Common myeloid progenitor, CD34-positive (primary cell): ENCODE results near the gene PTPRG.
"Not testable (repeated sequence)": the region's sequence is repeated elsewhere in the genome, so short reads cannot be mapped to it uniquely, and the experiment has no call there.

Experiments used
- CTCF ChIA-PET: fragments of 350-600 bp; sonication (Branson Sonifier 250); formaldehyde crosslinking; loops from one replicate; lab custom pipeline; 2021; ENCODE audit warnings: antibody characterized with exemption; lab: Charles Lee
- POLR2A ChIA-PET: fragments of 350-600 bp; sonication (Branson Sonifier 250); formaldehyde crosslinking; loops from one replicate; lab custom pipeline; 2021; ENCODE audit warnings: antibody characterized with exemption; lab: Charles Lee
- DNase-seq, 3 donors: peaks; one replicate each; pipeline versions ENCODE4 v3.0.0 to v3.0.0-alpha.2; 2013
- H3K27ac ChIP-seq, 2 experiments: 1 replicate in 1 of 2; 2 replicates in 1 of 2; pipeline ENCODE4 v1.7.0; 2013; ENCODE audit warnings: inconsistent platforms in 2 of 2, low read length in 2 of 2, mild to moderate bottlenecking in 2 of 2, low read depth in 1 of 2, moderate library complexity in 1 of 2; ENCODE audit not compliant: severe bottlenecking in 2 of 2, insufficient read depth in 1 of 2, poor library complexity in 1 of 2
- H3K27me3 ChIP-seq, 5 experiments: replicated peaks in 2 of 5; 1 replicate in 3 of 5; 2 replicates in 2 of 5; pipeline versions ENCODE4 v1.6.1 to v1.7.0; 2013; ENCODE audit warnings: low read length in 4 of 5, mild to moderate bottlenecking in 2 of 5, moderate library complexity in 2 of 5, inconsistent platforms in 1 of 5; ENCODE audit not compliant: insufficient read depth in 5 of 5, control insufficient read depth in 4 of 5
- H3K36me3 ChIP-seq, 4 experiments: 1 replicate in 2 of 4; 2 replicates in 2 of 4; pipeline versions ENCODE4 v1.6.1 to v1.7.0; 2013; ENCODE audit warnings: low read length in 3 of 4, control low read depth in 1 of 4, mild to moderate bottlenecking in 1 of 4; ENCODE audit not compliant: control insufficient read depth in 4 of 4, insufficient read depth in 4 of 4
- H3K4me1 ChIP-seq, 4 experiments: 1 replicate in 3 of 4; 2 replicates in 1 of 4; pipeline versions ENCODE4 v1.6.1 to v1.7.1; 2013; ENCODE audit warnings: low read length in 3 of 4, mild to moderate bottlenecking in 3 of 4, control low read depth in 1 of 4, inconsistent platforms in 1 of 4, moderate library complexity in 1 of 4; ENCODE audit not compliant: control insufficient read depth in 4 of 4, insufficient read depth in 4 of 4; ENCODE audit errors: control extremely low read depth in 1 of 4
- H3K4me3 ChIP-seq, 7 experiments: 1 replicate in 4 of 7; 2 replicates in 3 of 7; pipeline versions ENCODE4 v1.5.1 to v1.7.0; 2013; ENCODE audit warnings: mild to moderate bottlenecking in 7 of 7, low read length in 6 of 7, moderate library complexity in 6 of 7, inconsistent platforms in 2 of 7, low read depth in 2 of 7, control low read depth in 1 of 7; ENCODE audit not compliant: insufficient read depth in 4 of 7, control insufficient read depth in 1 of 7; ENCODE audit errors: extremely low read depth in 1 of 7
- H3K9me3 ChIP-seq, 5 experiments: 1 replicate in 4 of 5; 2 replicates in 1 of 5; pipeline versions ENCODE4 v1.6.1 to v1.7.1; 2013; ENCODE audit warnings: low read length in 4 of 5, mild to moderate bottlenecking in 2 of 5, inconsistent platforms in 1 of 5, low read depth in 1 of 5, moderate library complexity in 1 of 5; ENCODE audit not compliant: control insufficient read depth in 4 of 5, insufficient read depth in 2 of 5; ENCODE audit errors: control extremely low read depth in 1 of 5
- WGBS: methylation state at CpG from one replicate; pipeline ENCODE4 v1.1.5; 2013; ENCODE audit not compliant: insufficient coverage; 5-methylcytosine and 5-hydroxymethylcytosine counted together

Gene PTPRG

GRCh38 chr3:61701011-61701410 lies 139.6 kb downstream of the PTPRG start:
- no peaks in the 10 kb centered on the region for H3K4me1 ChIP-seq
- ChIA-PET POLR2A (no interaction called here), CTCF (no interaction called here)
- H3K9me3 ChIP-seq = no peaks in the 10 kb centered on the region
- H3K4me3 ChIP-seq = no peak overlapping the region
- WGBS = no CpG with 5 or more reads among the region's 1 CpG
- no peaks in the 10 kb centered on the region for H3K36me3 ChIP-seq
- no peak overlapping the region for H3K27ac ChIP-seq
- H3K27me3 ChIP-seq = peaks cover 0 to 2% (median 0%) of the 10 kb centered on the region in 5 experiments
- no peak for DNase-seq

GRCh38 chr3:61702453-61702852 lies 141.1 kb downstream of the PTPRG start:
- H3K27me3 ChIP-seq = no peaks in the 10 kb centered on the region
- H3K4me3 ChIP-seq = no peak overlapping the region
- no CpG with 5 or more reads among the region's 4 CpGs for WGBS
- H3K9me3 ChIP-seq = no peaks in the 10 kb centered on the region
- DNase-seq = no peak
- no peaks in the 10 kb centered on the region for H3K4me1 ChIP-seq
- ChIA-PET POLR2A (no interaction called here), CTCF (no interaction called here)
- H3K36me3 ChIP-seq = no peaks in the 10 kb centered on the region
- H3K27ac ChIP-seq = no peak overlapping the region

GRCh38 chr3:61704807-61705206 lies 143.4 kb downstream of the PTPRG start:
- Histone ChIP-seq H3K27ac (no peak overlapping the region), H3K4me1 (no peaks in the 10 kb centered on the region), H3K27me3 (no peaks in the 10 kb centered on the region), H3K9me3 (peaks cover 0 to under 1% (median 0%) of the 10 kb centered on the region in 5 experiments), H3K4me3 (no peak overlapping the region), H3K36me3 (no peaks in the 10 kb centered on the region)
- DNase-seq = no peak
- ChIA-PET CTCF (no interaction called here), POLR2A (no interaction called here)
- WGBS = 80% methylated on average over 1 of the region's 2 CpGs

- Histone ChIP-seq H3K4me3 (no peak overlapping the region), H3K4me1 (no peaks in the 10 kb centered on the region), H3K9me3 (peaks cover 0 to 1% (median 0%) of the 10 kb centered on the region in 5 experiments), H3K27ac (no peak overlapping the region), H3K27me3 (no peaks in the 10 kb centered on the region), H3K36me3 (no peaks in the 10 kb centered on the region)
- no peak for DNase-seq
- ChIA-PET CTCF (no interaction called here), POLR2A (no interaction called here)
- WGBS = no CpG with 5 or more reads among the region's 1 CpG
These were observed 146.1 kb downstream of the PTPRG start for GRCh38 chr3:61707492-61707891.

- 100% methylated on average over 1 of the region's 3 CpGs for WGBS
- DNase-seq, H3K27ac ChIP-seq, H3K4me1 ChIP-seq, H3K27me3 ChIP-seq, POLR2A ChIA-PET, H3K4me3 ChIP-seq, H3K9me3 ChIP-seq, H3K36me3 ChIP-seq, CTCF ChIA-PET: not testable (repeated sequence)
These were observed 149.5 kb downstream of the PTPRG start for GRCh38 chr3:61710920-61711319.

- ChIA-PET POLR2A (no interaction called here), CTCF (no interaction called here)
- no peak for DNase-seq
- no peaks in the 10 kb centered on the region for H3K27me3 ChIP-seq
- WGBS = 94% methylated on average over 4 of the region's 4 CpGs
- H3K9me3 ChIP-seq = peaks cover 0 to 1% (median 0%) of the 10 kb centered on the region in 5 experiments
- no peaks in the 10 kb centered on the region for H3K4me1 ChIP-seq
- H3K4me3 ChIP-seq = no peak overlapping the region
- no peak overlapping the region for H3K27ac ChIP-seq
- no peaks in the 10 kb centered on the region for H3K36me3 ChIP-seq
These were observed 152.9 kb downstream of the PTPRG start for GRCh38 chr3:61714225-61714624.

- ChIA-PET CTCF (no interaction called here), POLR2A (no interaction called here)
- no peaks in the 10 kb centered on the region for H3K27me3 ChIP-seq
- no CpG with 5 or more reads among the region's 4 CpGs for WGBS
- H3K27ac ChIP-seq = no peak overlapping the region
- H3K36me3 ChIP-seq = no peaks in the 10 kb centered on the region
- no peak overlapping the region for H3K4me3 ChIP-seq
- no peaks in the 10 kb centered on the region for H3K4me1 ChIP-seq
- no peak for DNase-seq
- H3K9me3 ChIP-seq = no peaks in the 10 kb centered on the region
These were observed 154.6 kb downstream of the PTPRG start for GRCh38 chr3:61715886-61716527.
